Neuronal stem cell (in vitro differentiated cells): ENCODE data around the gene SERBP1.

Experiments used
- DNase-seq: peaks from one replicate; pipeline ENCODE4 v3.0.0-alpha.2; 2013; ENCODE audit warnings: low spot score
- H2AFZ ChIP-seq: one replicate; pipeline ENCODE4 v1.6.1; 2013; ENCODE audit warnings: mild to moderate bottlenecking, low read length, inconsistent platforms
- H2AK5ac ChIP-seq: 2 replicates; pipeline ENCODE4 v1.6.1; 2013; ENCODE audit warnings: low read depth, mild to moderate bottlenecking, inconsistent platforms, low read length, moderate library complexity, mixed read lengths
- H2BK120ac ChIP-seq: 2 replicates; pipeline ENCODE4 v1.6.1; 2013; ENCODE audit warnings: low read depth, mild to moderate bottlenecking, inconsistent platforms, low read length, moderate library complexity, mixed read lengths
- H2BK12ac ChIP-seq: one replicate; pipeline ENCODE4 v1.6.1; 2013; ENCODE audit warnings: low read length, inconsistent platforms
- H2BK15ac ChIP-seq: 2 replicates; pipeline ENCODE4 v1.6.1; 2013; ENCODE audit warnings: mild to moderate bottlenecking, low read length, inconsistent platforms, mixed read lengths
- H2BK5ac ChIP-seq: one replicate; pipeline ENCODE4 v1.6.1; 2013; ENCODE audit warnings: inconsistent platforms, mild to moderate bottlenecking, low read length, moderate library complexity
- H3K14ac ChIP-seq: one replicate; pipeline ENCODE4 v1.6.1; 2013; ENCODE audit warnings: low read length, inconsistent platforms
- H3K18ac ChIP-seq: 2 replicates; pipeline ENCODE4 v1.6.1; 2013; ENCODE audit warnings: low read length, inconsistent platforms
- H3K23ac ChIP-seq: 2 replicates; pipeline ENCODE4 v1.6.1; 2013; ENCODE audit warnings: low read depth, mild to moderate bottlenecking, mixed read lengths, low read length, inconsistent platforms; ENCODE audit not compliant: poor library complexity
- H3K27ac ChIP-seq: replicated peaks from 3 replicates; pipeline ENCODE4 v1.5.1; 2013; ENCODE audit warnings: low read length, inconsistent platforms
- H3K27me3 ChIP-seq, 3 experiments: 2 replicates each; pipeline ENCODE4 v1.6.1; 2013; ENCODE audit warnings: low read length in 3 of 3, mild to moderate bottlenecking in 2 of 3, inconsistent platforms in 1 of 3, low read depth in 1 of 3, mixed read lengths in 1 of 3, moderate library complexity in 1 of 3; ENCODE audit not compliant: control insufficient read depth in 3 of 3, insufficient read depth in 3 of 3
- H3K36me3 ChIP-seq, 2 donors: replicated peaks in 1 of 2; 2 replicates each; pipeline ENCODE4 v1.6.1; 2013; ENCODE audit warnings: low read length in 2 of 2; ENCODE audit not compliant: control insufficient read depth in 2 of 2, insufficient read depth in 2 of 2
- H3K4ac ChIP-seq: 2 replicates; pipeline ENCODE4 v1.6.1; 2013; ENCODE audit warnings: inconsistent platforms, mild to moderate bottlenecking, low read length, moderate library complexity
- H3K4me1 ChIP-seq, 2 donors: 1 replicate in 1 of 2; 2 replicates in 1 of 2; pipeline ENCODE4 v1.6.1; 2013; ENCODE audit warnings: low read length in 2 of 2, low read depth in 1 of 2; ENCODE audit not compliant: control insufficient read depth in 2 of 2, insufficient read depth in 1 of 2
- H3K4me2 ChIP-seq: one replicate; pipeline ENCODE4 v1.6.1; 2013; ENCODE audit warnings: mild to moderate bottlenecking, low read length, inconsistent platforms; ENCODE audit not compliant: insufficient read depth, poor library complexity, severe bottlenecking
- H3K4me3 ChIP-seq, 2 donors: 2 replicates each; pipeline ENCODE4 v1.5.1; 2013; ENCODE audit warnings: low read length in 2 of 2, mild to moderate bottlenecking in 2 of 2, inconsistent platforms in 1 of 2, moderate library complexity in 1 of 2
- H3K79me1 ChIP-seq: one replicate; pipeline ENCODE4 v1.6.1; 2013; ENCODE audit warnings: low read depth, mild to moderate bottlenecking, inconsistent platforms, low read length, moderate library complexity
- H3K9ac ChIP-seq: one replicate; pipeline ENCODE4 v1.6.1; 2013; ENCODE audit warnings: mild to moderate bottlenecking, low read depth, low read length, inconsistent platforms; ENCODE audit not compliant: poor library complexity
- H3K9me3 ChIP-seq, 2 donors: replicated peaks in 1 of 2; 2 replicates each; pipeline versions ENCODE3 to v1.6.1; 2013; ENCODE audit warnings: low read length in 2 of 2, mild to moderate bottlenecking in 2 of 2, inconsistent platforms in 1 of 2, low read depth in 1 of 2, mixed read lengths in 1 of 2, moderate library complexity in 1 of 2; ENCODE audit not compliant: control insufficient read depth in 2 of 2, insufficient read depth in 1 of 2
- H4K8ac ChIP-seq: one replicate; pipeline ENCODE4 v1.6.1; 2013; ENCODE audit warnings: low read depth, mild to moderate bottlenecking, inconsistent platforms, low read length, moderate library complexity
- H4K91ac ChIP-seq: one replicate; pipeline ENCODE4 v1.6.1; 2013; ENCODE audit warnings: low read length, low read depth, mild to moderate bottlenecking, inconsistent platforms; ENCODE audit not compliant: poor library complexity
- WGBS, 2 donors: extraction: QIAGEN DNeasy Blood & Tissue Kit; methylation state at CpG; one replicate each; pipeline ENCODE4 v1.1.7; 2013; ENCODE audit warnings: missing lambda C conversion rate in 2 of 2, mixed read lengths in 1 of 2; ENCODE audit not compliant: insufficient read length in 2 of 2, insufficient replicate concordance in 1 of 2; ENCODE audit errors: extremely low coverage in 2 of 2; 5-methylcytosine and 5-hydroxymethylcytosine counted together

Gene SERBP1

DNA sequence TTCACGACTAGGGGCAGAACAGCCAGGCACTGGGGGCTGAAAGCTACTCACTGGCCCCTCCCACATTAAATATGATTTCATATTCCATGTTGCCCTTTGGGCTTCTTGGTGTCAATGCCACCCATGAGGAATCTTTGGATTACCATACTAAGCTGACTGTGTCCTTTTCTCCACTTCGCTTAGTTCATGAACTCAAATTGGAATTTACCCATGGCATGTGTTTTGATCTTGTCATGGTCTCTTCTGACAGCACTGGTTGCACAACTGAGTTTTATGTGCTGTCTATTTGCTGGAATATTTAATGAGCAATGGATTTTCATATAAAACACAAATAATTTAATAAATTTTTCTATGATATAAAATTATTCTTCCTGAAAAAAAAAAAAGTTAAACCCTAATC lies 59.2 kb downstream of the SERBP1 start:
- Histone ChIP-seq H4K8ac (no peak overlapping the region), H3K14ac (no peak overlapping the region), H3K9me3 (no peaks in the 10 kb centered on the region), H3K27me3 (no peaks in the 10 kb centered on the region), H4K91ac (no peak overlapping the region), H2BK120ac (no peak overlapping the region), H3K23ac (no peak overlapping the region), H2BK15ac (no peak overlapping the region), H3K18ac (no peak overlapping the region), H2AK5ac (no peak overlapping the region), H2BK5ac (no peak overlapping the region), H3K4me2 (no peak overlapping the region), H3K36me3 (no peaks in the 10 kb centered on the region), H3K27ac (no peak overlapping the region), H3K79me1 (no peaks in the 10 kb centered on the region), H3K4me3 (no peak overlapping the region), H3K9ac (no peak overlapping the region), H3K4me1 (peaks cover 0 to 8% of the 10 kb centered on the region in 2 donors), H3K4ac (no peak overlapping the region), H2AFZ (no peak overlapping the region), H2BK12ac (no peak overlapping the region)
- DNase-seq: no peak
- no CpG with 5 or more reads among the region's 2 CpGs for WGBS, 2 donors

DNA sequence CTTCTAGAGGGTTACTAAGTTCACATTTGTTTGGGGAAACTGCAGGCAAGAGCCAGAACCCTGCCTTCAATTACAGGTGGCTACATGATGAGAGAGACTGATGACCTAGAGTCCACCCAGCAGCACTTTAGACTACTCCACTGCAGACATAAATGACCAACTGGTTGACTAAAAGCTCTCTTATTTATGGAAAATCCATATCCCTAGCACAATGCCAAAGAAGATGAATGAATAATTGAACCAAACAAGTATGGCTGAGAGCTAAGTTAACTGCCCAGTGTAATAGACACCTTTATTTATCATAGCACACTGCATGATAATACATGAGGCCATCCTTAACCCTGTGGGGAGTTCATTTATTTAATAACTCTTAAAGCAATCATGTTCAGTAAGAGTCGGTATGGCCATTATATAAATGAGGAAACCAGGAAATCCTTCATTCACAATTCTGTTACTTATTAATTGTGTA lies 62.1 kb downstream of the SERBP1 start:
- Histone ChIP-seq H2BK5ac (no peak overlapping the region), H2AFZ (no peak overlapping the region), H2AK5ac (no peak overlapping the region), H3K27ac (no peak overlapping the region), H3K14ac (no peak overlapping the region), H3K79me1 (no peaks in the 10 kb centered on the region), H3K4me3 (no peak overlapping the region), H3K36me3 (no peaks in the 10 kb centered on the region), H3K9me3 (no peaks in the 10 kb centered on the region), H3K18ac (no peak overlapping the region), H2BK120ac (no peak overlapping the region), H3K4me1 (peaks cover 0 to 8% of the 10 kb centered on the region in 2 donors), H4K8ac (no peak overlapping the region), H3K27me3 (no peaks in the 10 kb centered on the region), H4K91ac (no peak overlapping the region), H3K4ac (no peak overlapping the region), H2BK15ac (no peak overlapping the region), H3K23ac (no peak overlapping the region), H2BK12ac (no peak overlapping the region), H3K9ac (no peak overlapping the region), H3K4me2 (no peak overlapping the region)
- DNase-seq: no peak
- WGBS, 2 donors: no CpG with 5 or more reads among the region's 1 CpG

DNA sequence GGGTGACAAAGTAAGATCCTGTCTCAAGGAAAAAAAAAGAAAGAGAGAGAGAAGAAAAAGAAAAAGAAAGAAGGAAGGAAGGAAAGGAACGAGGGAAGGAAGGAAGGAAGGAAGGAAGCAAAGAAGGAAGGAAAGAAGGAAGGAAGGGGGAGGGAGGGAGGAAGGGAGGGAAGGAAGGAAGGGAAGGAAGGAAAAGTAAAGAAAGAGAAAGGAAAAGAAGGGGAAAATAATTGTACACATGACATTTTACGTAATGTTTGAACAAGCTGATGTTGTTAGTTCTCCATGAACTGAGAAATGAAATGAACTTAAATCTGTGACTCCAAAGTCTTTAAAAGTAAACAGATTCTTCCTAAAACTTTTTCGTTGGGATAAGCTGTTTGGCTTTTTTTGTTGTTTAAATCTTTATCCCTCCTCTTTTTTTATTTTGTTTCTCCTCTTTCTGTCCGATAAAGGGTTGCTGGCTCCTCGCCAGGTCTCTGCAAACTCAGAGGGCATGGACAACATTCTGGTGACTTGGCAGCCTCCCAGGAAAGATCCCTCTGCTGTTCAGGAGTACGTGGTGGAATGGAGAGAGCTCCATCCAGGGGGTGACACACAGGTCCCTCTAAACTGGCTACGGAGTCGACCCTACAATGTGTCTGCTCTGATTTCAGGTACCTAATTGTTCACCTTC lies 62.7 kb downstream of the SERBP1 start:
- Histone ChIP-seq H3K36me3 (no peaks in the 10 kb centered on the region), H3K27ac (no peak overlapping the region)

DNA sequence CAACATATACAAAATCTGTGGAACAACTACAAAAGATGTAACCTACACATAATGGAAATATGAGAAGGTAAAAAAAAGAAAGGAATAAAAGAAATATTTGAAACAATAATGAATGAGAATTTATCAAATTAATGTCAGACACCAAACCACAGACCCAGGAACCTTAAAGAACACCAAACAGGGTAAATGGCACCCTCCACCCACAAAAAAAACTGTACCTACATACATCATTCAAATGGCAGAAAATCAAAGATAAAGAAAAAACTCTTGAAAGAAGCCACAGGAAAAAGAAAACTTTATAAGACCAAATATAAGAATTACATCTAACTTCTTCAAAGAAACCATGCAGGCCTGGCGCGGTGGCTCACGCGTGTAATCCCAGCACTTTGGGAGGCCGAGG lies 68.6 kb downstream of the SERBP1 start:
- WGBS, 2 donors: no CpG with 5 or more reads among the region's 5 CpGs

More for the DNA sequence above, 62.7 kb downstream of the SERBP1 start:
- Histone ChIP-seq H2AFZ (no peak overlapping the region), H2BK120ac (no peak overlapping the region), H2BK12ac (no peak overlapping the region), H3K4me3 (no peak overlapping the region), H2AK5ac (no peak overlapping the region), H3K9ac (no peak overlapping the region), H3K23ac (no peak overlapping the region), H3K9me3 (no peaks in the 10 kb centered on the region), H3K14ac (no peak overlapping the region), H3K27me3 (no peaks in the 10 kb centered on the region), H3K4ac (no peak overlapping the region), H3K79me1 (no peaks in the 10 kb centered on the region), H4K8ac (no peak overlapping the region), H2BK5ac (no peak overlapping the region), H3K18ac (no peak overlapping the region), H4K91ac (no peak overlapping the region), H2BK15ac (no peak overlapping the region), H3K4me1 (peaks cover 0 to 8% of the 10 kb centered on the region in 2 donors), H3K4me2 (no peak overlapping the region)
- WGBS, 2 donors: no CpG with 5 or more reads among the region's 8 CpGs
- no peak for DNase-seq

More for the DNA sequence above, 68.6 kb downstream of the SERBP1 start:
- H3K36me3 ChIP-seq: no peaks in the 10 kb centered on the region
- H3K4me1 ChIP-seq: no peaks in the 10 kb centered on the region
- H3K23ac ChIP-seq: no peak overlapping the region
- no peaks in the 10 kb centered on the region for H3K9me3 ChIP-seq
- no peak overlapping the region for H2AFZ ChIP-seq
- no peak overlapping the region for H4K8ac ChIP-seq
- H3K9ac ChIP-seq: no peak overlapping the region
- H3K79me1 ChIP-seq: no peaks in the 10 kb centered on the region
- no peak overlapping the region for H3K4me2 ChIP-seq
- H2BK12ac ChIP-seq: no peak overlapping the region
- H3K27ac ChIP-seq: no peak overlapping the region
- H2BK5ac ChIP-seq: no peak overlapping the region
- H3K27me3 ChIP-seq: no peaks in the 10 kb centered on the region
- H2BK120ac ChIP-seq: no peak overlapping the region
- no peak overlapping the region for H3K14ac ChIP-seq
- H2AK5ac ChIP-seq: no peak overlapping the region
- DNase-seq: no peak
- H4K91ac ChIP-seq: no peak overlapping the region
- H2BK15ac ChIP-seq: no peak overlapping the region
- H3K4me3 ChIP-seq: no peak overlapping the region
- no peak overlapping the region for H3K18ac ChIP-seq
- H3K4ac ChIP-seq: no peak overlapping the region
